Uterus (tissue), 2 donors: Measurements from ENCODE around the gene CELSR1.

Experiments
- POLR2A ChIP-seq, 2 donors: fragments of 450-650 bp; IDR thresholded peaks; one replicate each; pipeline ENCODE4 v1.6.1; 2016; ENCODE audit warnings: antibody characterized with exemption in 2 of 2, mild to moderate bottlenecking in 1 of 2, moderate library complexity in 1 of 2
- TF ChIP-seq, protein P1 (sequence below), 4 experiments: fragments of 200-600 bp in 2 of 4; fragments of 450-650 bp in 2 of 4; sonication (generic) in 2 of 4; IDR thresholded peaks; one replicate each; pipeline ENCODE4 v1.5.1; 2016 to 2019; ENCODE audit warnings: antibody characterized with exemption in 4 of 4, mild to moderate bottlenecking in 2 of 4, moderate library complexity in 1 of 4

- TF ChIP-seq, protein P1, sequence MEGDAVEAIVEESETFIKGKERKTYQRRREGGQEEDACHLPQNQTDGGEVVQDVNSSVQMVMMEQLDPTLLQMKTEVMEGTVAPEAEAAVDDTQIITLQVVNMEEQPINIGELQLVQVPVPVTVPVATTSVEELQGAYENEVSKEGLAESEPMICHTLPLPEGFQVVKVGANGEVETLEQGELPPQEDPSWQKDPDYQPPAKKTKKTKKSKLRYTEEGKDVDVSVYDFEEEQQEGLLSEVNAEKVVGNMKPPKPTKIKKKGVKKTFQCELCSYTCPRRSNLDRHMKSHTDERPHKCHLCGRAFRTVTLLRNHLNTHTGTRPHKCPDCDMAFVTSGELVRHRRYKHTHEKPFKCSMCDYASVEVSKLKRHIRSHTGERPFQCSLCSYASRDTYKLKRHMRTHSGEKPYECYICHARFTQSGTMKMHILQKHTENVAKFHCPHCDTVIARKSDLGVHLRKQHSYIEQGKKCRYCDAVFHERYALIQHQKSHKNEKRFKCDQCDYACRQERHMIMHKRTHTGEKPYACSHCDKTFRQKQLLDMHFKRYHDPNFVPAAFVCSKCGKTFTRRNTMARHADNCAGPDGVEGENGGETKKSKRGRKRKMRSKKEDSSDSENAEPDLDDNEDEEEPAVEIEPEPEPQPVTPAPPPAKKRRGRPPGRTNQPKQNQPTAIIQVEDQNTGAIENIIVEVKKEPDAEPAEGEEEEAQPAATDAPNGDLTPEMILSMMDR (IDR thresholded peaks at IDR 0.05), result no peak
- TF ChIP-seq POLR2A (IDR thresholded peaks at IDR 0.05), result no peak
Observed at GRCh38 chr22:46362203-46362933, 175.1 kb downstream of the CELSR1 start.
